IMR-90 (cell line): ENCODE results near the gene HSP90B1. TPM values are rescaled to one million over a fixed set of nuclear protein-coding genes. Genes with fewer than 3 reads are reported as not detected.

Source experiments
- ATAC-seq: fragments of 200-7000 bp; cut with Tn5 transposase; 2 replicates; pipeline ENCODE4 v1.9.1; 2020; ENCODE audit warnings: low read depth, mild to moderate bottlenecking, moderate library complexity
- BruUV-seq: library from RNA; stranded (reverse); fragments of 400-500 nt; replicated peaks from 2 replicates; lab custom pipeline; 2021; lab: Mats Ljungman, UMichigan
- CTCF ChIA-PET: fragments of 300-600 bp; formaldehyde crosslinking; extraction: SDS; loops from one replicate; lab custom pipeline; 2021; ENCODE audit warnings: antibody characterized with exemption; lab: Yijun Ruan, JAX
- POLR2A ChIA-PET: fragments of 300-600 bp; sonication (Branson Sonifier 250); formaldehyde crosslinking; loops from one replicate; lab custom pipeline; 2022; ENCODE audit warnings: antibody characterized with exemption; ENCODE audit not compliant: unreplicated experiment; lab: Charles Lee
- DNase-seq: peaks from one replicate; pipeline ENCODE4 v3.0.0; 2013
- H2AFZ ChIP-seq: replicated peaks from 2 replicates; pipeline ENCODE3; 2013; ENCODE audit warnings: low read length, mild to moderate bottlenecking; ENCODE audit not compliant: poor library complexity
- H2AK5ac ChIP-seq: 2 replicates; pipeline ENCODE4 v1.6.1; 2013; ENCODE audit warnings: low read depth, low read length, inconsistent platforms
- H2AK9ac ChIP-seq: replicated peaks from 2 replicates; pipeline ENCODE3; 2013; ENCODE audit warnings: mild to moderate bottlenecking, low read depth, low read length, moderate library complexity; ENCODE audit not compliant: poor library complexity
- H2BK120ac ChIP-seq: 2 replicates; pipeline ENCODE4 v1.6.1; 2013; ENCODE audit warnings: low read depth, low read length, inconsistent platforms
- H2BK15ac ChIP-seq: 3 replicates; pipeline ENCODE4 v1.6.1; 2013; ENCODE audit warnings: low read depth, low read length, inconsistent platforms
- H2BK20ac ChIP-seq: 2 replicates; pipeline ENCODE4 v1.6.1; 2013; ENCODE audit warnings: low read depth, mild to moderate bottlenecking, inconsistent platforms, low read length, moderate library complexity
- H2BK5ac ChIP-seq: 2 replicates; pipeline ENCODE4 v1.6.1; 2013; ENCODE audit warnings: mild to moderate bottlenecking, low read depth, low read length, inconsistent platforms; ENCODE audit not compliant: poor library complexity, severe bottlenecking
- H3K14ac ChIP-seq: replicated peaks from 2 replicates; pipeline ENCODE4 v1.6.1; 2013; ENCODE audit warnings: low read depth, low read length, inconsistent platforms
- H3K18ac ChIP-seq: 2 replicates; pipeline ENCODE4 v1.6.1; 2013; ENCODE audit warnings: low read depth, low read length, control low read depth
- H3K23ac ChIP-seq: 2 replicates; pipeline ENCODE4 v1.6.1; 2013; ENCODE audit warnings: low read depth, low read length, inconsistent platforms
- H3K27ac ChIP-seq: 2 replicates; pipeline ENCODE4 v1.5.1; 2013; ENCODE audit warnings: mild to moderate bottlenecking, control low read depth, low read length; ENCODE audit not compliant: insufficient read depth
- H3K27me3 ChIP-seq: 2 replicates; pipeline ENCODE4 v1.6.1; 2013; ENCODE audit warnings: low read length; ENCODE audit not compliant: control insufficient read depth, insufficient read depth
- H3K36me3 ChIP-seq: 2 replicates; pipeline ENCODE4 v1.6.1; 2013; ENCODE audit warnings: low read length, mixed read lengths; ENCODE audit not compliant: control insufficient read depth, insufficient read depth
- H3K4ac ChIP-seq: 2 replicates; pipeline ENCODE4 v1.6.1; 2013; ENCODE audit warnings: low read depth, low read length, inconsistent platforms
- H3K4me1 ChIP-seq: 2 replicates; pipeline ENCODE4 v1.6.1; 2013; ENCODE audit warnings: low read length, mixed read lengths; ENCODE audit not compliant: control insufficient read depth, insufficient read depth
- H3K4me2 ChIP-seq: 2 replicates; pipeline ENCODE4 v1.6.1; 2013; ENCODE audit warnings: low read depth, mild to moderate bottlenecking, control low read depth, low read length, moderate library complexity
- H3K4me3 ChIP-seq: 2 replicates; pipeline ENCODE4 v1.5.1; 2013; ENCODE audit warnings: low read depth, mild to moderate bottlenecking, control low read depth, low read length, moderate library complexity; ENCODE audit not compliant: insufficient read depth
- H3K56ac ChIP-seq: 2 replicates; pipeline ENCODE4 v1.6.1; 2013; ENCODE audit warnings: low read length, inconsistent platforms; ENCODE audit not compliant: insufficient read depth; ENCODE audit errors: extremely low read depth
- H3K79me1 ChIP-seq, 2 experiments: 2 replicates each; pipeline ENCODE4 v1.6.1; 2013; ENCODE audit warnings: low read length in 2 of 2, inconsistent platforms in 1 of 2, low read depth in 1 of 2
- H3K9ac ChIP-seq: 2 replicates; pipeline ENCODE4 v1.6.1; 2013; ENCODE audit warnings: low read depth, low read length, control low read depth
- H3K9me1 ChIP-seq: 2 replicates; pipeline ENCODE4 v1.6.1; 2013; ENCODE audit warnings: low read length, inconsistent platforms; ENCODE audit not compliant: insufficient read depth
- H3K9me3 ChIP-seq: 2 replicates; pipeline ENCODE4 v1.6.1; 2013; ENCODE audit warnings: low read length; ENCODE audit not compliant: control insufficient read depth, insufficient read depth
- H4K20me1 ChIP-seq: 2 replicates; pipeline ENCODE4 v1.6.1; 2013; ENCODE audit warnings: low read length, inconsistent platforms; ENCODE audit not compliant: insufficient read depth
- H4K5ac ChIP-seq: 2 replicates; pipeline ENCODE4 v1.6.1; 2013; ENCODE audit warnings: mild to moderate bottlenecking, low read depth, low read length, control low read depth
- H4K8ac ChIP-seq, 2 experiments: 2 replicates each; pipeline ENCODE4 v1.6.1; 2013; ENCODE audit warnings: low read depth in 2 of 2, low read length in 2 of 2, control low read depth in 1 of 2, inconsistent platforms in 1 of 2
- H4K91ac ChIP-seq: 2 replicates; pipeline ENCODE4 v1.6.1; 2013; ENCODE audit warnings: low read depth, low read length, inconsistent platforms; ENCODE audit not compliant: insufficient read depth
- BHLHE40 ChIP-seq: fragments of 150-350 bp; IDR thresholded peaks from 2 replicates; pipeline ENCODE4 v1.6.1; 2016; ENCODE audit warnings: mild to moderate bottlenecking, low read depth, low read length
- CEBPB ChIP-seq: IDR thresholded peaks from 2 replicates; pipeline ENCODE4 v1.6.1; 2012; ENCODE audit warnings: low read depth, low read length, improper control_type of control experiment
- CHD1 ChIP-seq: IDR thresholded peaks from 2 replicates; pipeline ENCODE4 v1.6.1; 2012; ENCODE audit warnings: low read depth, low read length, improper control_type of control experiment
- CTCF ChIP-seq: conservative IDR thresholded peaks from 2 replicates; pipeline ENCODE4 v1.5.1; 2012; ENCODE audit warnings: mild to moderate bottlenecking, low read depth, low read length, improper control_type of control experiment
- ELK1 ChIP-seq: fragments of 150-350 bp; IDR thresholded peaks from 2 replicates; pipeline ENCODE4 v1.6.1; 2016; ENCODE audit warnings: low read depth, mild to moderate bottlenecking, low read length, moderate library complexity, borderline replicate concordance
- FOS ChIP-seq: fragments of 150-350 bp; IDR thresholded peaks from 2 replicates; pipeline ENCODE4 v1.6.1; 2016; ENCODE audit warnings: low read depth, low read length
- MAFK ChIP-seq: IDR thresholded peaks from 2 replicates; pipeline ENCODE4 v1.6.1; 2012; ENCODE audit warnings: low read depth, low read length, improper control_type of control experiment
- MAZ ChIP-seq: IDR thresholded peaks from 2 replicates; pipeline ENCODE4 v1.6.1; 2012; ENCODE audit warnings: low read depth, mild to moderate bottlenecking, low read length, improper control_type of control experiment, moderate library complexity, borderline replicate concordance
- MXI1 ChIP-seq: IDR thresholded peaks from 2 replicates; pipeline ENCODE4 v1.6.1; 2012; ENCODE audit warnings: low read depth, mild to moderate bottlenecking, low read length, moderate library complexity, borderline replicate concordance
- NFE2L2 ChIP-seq: fragments of 150-350 bp; IDR thresholded peaks from 2 replicates; pipeline ENCODE4 v1.6.1; 2016; ENCODE audit warnings: low read depth, mild to moderate bottlenecking, low read length
- POLR2A ChIP-seq: IDR thresholded peaks from 2 replicates; pipeline ENCODE4 v1.6.1; 2012; ENCODE audit warnings: mild to moderate bottlenecking, low read depth, low read length
- RCOR1 ChIP-seq: IDR thresholded peaks from 2 replicates; pipeline ENCODE4 v1.6.1; 2012; ENCODE audit warnings: mild to moderate bottlenecking, low read length, improper control_type of control experiment; ENCODE audit not compliant: insufficient replicate concordance
- RFX5 ChIP-seq: IDR thresholded peaks from 2 replicates; pipeline ENCODE4 v1.8.0; 2012; ENCODE audit warnings: low read depth, mild to moderate bottlenecking, low read length, moderate library complexity
- SMC3 ChIP-seq: fragments of 150-350 bp; IDR thresholded peaks from 2 replicates; pipeline ENCODE4 v1.6.1; 2016; ENCODE audit warnings: low read depth, mild to moderate bottlenecking, antibody characterized with exemption, low read length, moderate library complexity
- USF2 ChIP-seq: fragments of 150-350 bp; IDR thresholded peaks from 2 replicates; pipeline ENCODE4 v1.6.1; 2017; ENCODE audit warnings: mild to moderate bottlenecking, antibody characterized with exemption, low read length, low read depth
- WGBS, 2 experiments: methylation state at CpG; one replicate each; pipeline versions ENCODE4 v1.1.5 to v1.1.7; 2013; ENCODE audit warnings: missing lambda C conversion rate in 2 of 2; ENCODE audit not compliant: insufficient read length in 1 of 2; ENCODE audit errors: extremely low coverage in 2 of 2; 5-methylcytosine and 5-hydroxymethylcytosine counted together
- dilution Hi-C: fragments of 300-500 bp; cut with HindIII; formaldehyde crosslinking; loops from one replicate; pipeline ENCODE4 v1.14.3; 2018; ENCODE audit warnings: low sequenced_read_pairs; ENCODE audit not compliant: unreplicated experiment
- in situ Hi-C: fragments of 300-500 bp; cut with MboI; formaldehyde crosslinking; loops from 3 replicates; pipeline ENCODE4 v1.14.3; 2019; ENCODE audit warnings: low sequenced_read_pairs, inconsistent platforms, mixed read lengths
- intact Hi-C: fragments of 100-400 bp; cut with micrococcal nuclease; formaldehyde crosslinking; loops from 2 replicates; pipeline ENCODE4 v1.10.0; 2022
- polyA plus RNA-seq, 3 experiments: library from polyadenylated mRNA; depleted of rRNA; stranded (reverse); fragments of >200 nt; gene quantifications; 2 replicates each; pipeline ENCODE4 v1.2.3, GENCODE V29; 2012; ENCODE audit warnings: low replicate concordance in 1 of 3
- total RNA-seq: library from RNA; depleted of rRNA; stranded (reverse); fragments of >200 nt; gene quantifications from 2 replicates; pipeline ENCODE4 v1.2.3, GENCODE V29; 2012

The HSP90B1 gene
- total and polyA plus RNA-seq, 2 of the 4 experiments (the other 2 are of a cell fraction): 398 to 765 TPM

GRCh38 chr12:103969391-103969790 lies 39.2 kb downstream of the HSP90B1 start:
- Histone ChIP-seq H2BK5ac (peak overlapping the region; percentile 89), H2AK5ac (peak overlapping the region; percentile 67; the same call in 1 of the 2 replicates), H2BK20ac (no peak overlapping the region), H2AFZ (no peak overlapping the region), H2BK120ac (peak overlapping the region; percentile 50), H4K91ac (peak overlapping the region; percentile 31; the same call in 1 of the 2 replicates), H3K9ac (0 out of 2 replicates have a peak overlapping the region, but pooled peaks have one; percentile 49), H2AK9ac (no peak overlapping the region), H3K9me1 (peaks cover 8% of the 10 kb centered on the region), H4K20me1 (peaks cover 43% of the 10 kb centered on the region), H2BK15ac (peak overlapping the region; percentile 33; the same call in 1 of the 3 replicates), H4K5ac (peak overlapping the region; percentile 30; the same call in 1 of the 2 replicates), H3K27me3 (no peaks in the 10 kb centered on the region), H3K23ac (peak overlapping the region; percentile 52; the same call in 1 of the 2 replicates), H3K4me3 (no peak overlapping the region), H3K56ac (no peak overlapping the region), H3K18ac (peak overlapping the region; percentile 30; the same call in 1 of the 2 replicates), H3K4me1 (peaks cover 11% of the 10 kb centered on the region), H3K4me2 (peak overlapping the region; percentile 71; the same call in 1 of the 2 replicates), H3K9me3 (no peaks in the 10 kb centered on the region), H3K14ac (peak overlapping the region; percentile 70; the same call in 1 of the 2 replicates), H3K27ac (peak overlapping the region; percentile 52; the same call in 1 of the 2 replicates), H3K4ac (peak overlapping the region; percentile 52; the same call in 1 of the 2 replicates), H3K79me1 (peaks cover 3 to 68% of the 10 kb centered on the region in 2 experiments; a peak in 3 of 4 replicates), H4K8ac (peak overlapping the region in 1 of 2 experiments; percentile 47; a peak in 2 of 4 replicates), H3K36me3 (peaks cover 8% of the 10 kb centered on the region)
- ChIA-PET CTCF (interaction anchor here (0.6 to 1.1 kb wide), 2 partner anchors 140 to 222 kb away, joined by 3 read pairs; no protein-coding TSS in a partner anchor), POLR2A (no interaction called here)
- dilution Hi-C loops: no loop called here
- ATAC-seq (peak; percentile 6), DNase-seq (peak; percentile 60)
- WGBS, 2 experiments: no CpG with 5 or more reads among the region's 2 CpGs
- no TSS peak for BruUV-seq
- in situ Hi-C loops: no loop called here
- intact Hi-C loops: loop anchor here (5.0 to 10.0 kb wide), 2 partner anchors 93 to 315 kb away; partner anchors contain the start of gene HCFC2
- TF ChIP-seq MAZ (no peak), CTCF (no peak), RFX5 (no peak), MAFK (no peak), SMC3 (no peak), FOS (no peak), USF2 (no peak), ELK1 (no peak), BHLHE40 (no peak), CHD1 (no peak), POLR2A (no peak), NFE2L2 (no peak), MXI1 (no peak), CEBPB (no peak), RCOR1 (no peak)
